RWPE1 (cell line): Measurements from ENCODE around the gene PDLIM4.

Source experiments
- CTCF ChIA-PET: fragments of 350-600 bp; sonication (Branson Sonifier 250); formaldehyde crosslinking; extraction: SDS; loops from one replicate; lab custom pipeline; 2021; lab: Yijun Ruan, JAX
- POLR2A ChIA-PET: fragments of 400-600 bp; formaldehyde crosslinking; extraction: SDS; loops from one replicate; lab custom pipeline; 2020; ENCODE audit warnings: antibody characterized with exemption; ENCODE audit not compliant: low non-redundant PET; lab: Yijun Ruan, JAX
- DNase-seq: peaks from one replicate; pipeline ENCODE4 v3.0.0; 2012; ENCODE audit warnings: low spot score
- H3K27ac ChIP-seq: fragments of 450-650 bp; 2 replicates; pipeline ENCODE4 v1.5.1; 2017
- TF ChIP-seq, protein P1 (sequence below): fragments of 450-650 bp; conservative IDR thresholded peaks from 2 replicates; pipeline ENCODE4 v1.5.1; 2017; ENCODE audit warnings: low read depth, mild to moderate bottlenecking

Gene PDLIM4

DNA sequence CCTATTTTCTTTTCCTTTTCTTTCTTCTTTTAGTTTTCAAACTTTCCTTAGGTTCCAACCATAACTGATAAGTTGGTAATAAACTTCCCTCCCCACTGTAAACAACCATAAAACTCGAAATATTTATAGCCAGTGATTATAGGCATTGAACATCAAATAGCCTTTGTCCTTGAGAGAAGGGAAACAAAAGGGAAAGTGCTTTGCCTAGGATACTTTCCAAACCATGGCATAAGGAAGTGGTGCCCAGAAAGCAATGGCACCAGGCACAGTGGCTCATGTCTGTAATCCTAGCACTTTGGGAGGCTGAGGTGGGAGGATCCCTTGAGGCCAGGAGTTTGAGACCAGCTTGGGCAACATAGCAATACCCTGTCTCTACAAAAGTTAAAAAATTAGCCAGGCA lies 11.9 kb upstream of the PDLIM4 start:
- DNase-seq, result no peak
- POLR2A ChIA-PET, result no interaction called here
- CTCF ChIA-PET, result interaction anchor here (0.6 kb wide), 1 partner anchor 27 kb away, joined by 3 read pairs; no protein-coding TSS in a partner anchor
- TF ChIP-seq, protein P1, sequence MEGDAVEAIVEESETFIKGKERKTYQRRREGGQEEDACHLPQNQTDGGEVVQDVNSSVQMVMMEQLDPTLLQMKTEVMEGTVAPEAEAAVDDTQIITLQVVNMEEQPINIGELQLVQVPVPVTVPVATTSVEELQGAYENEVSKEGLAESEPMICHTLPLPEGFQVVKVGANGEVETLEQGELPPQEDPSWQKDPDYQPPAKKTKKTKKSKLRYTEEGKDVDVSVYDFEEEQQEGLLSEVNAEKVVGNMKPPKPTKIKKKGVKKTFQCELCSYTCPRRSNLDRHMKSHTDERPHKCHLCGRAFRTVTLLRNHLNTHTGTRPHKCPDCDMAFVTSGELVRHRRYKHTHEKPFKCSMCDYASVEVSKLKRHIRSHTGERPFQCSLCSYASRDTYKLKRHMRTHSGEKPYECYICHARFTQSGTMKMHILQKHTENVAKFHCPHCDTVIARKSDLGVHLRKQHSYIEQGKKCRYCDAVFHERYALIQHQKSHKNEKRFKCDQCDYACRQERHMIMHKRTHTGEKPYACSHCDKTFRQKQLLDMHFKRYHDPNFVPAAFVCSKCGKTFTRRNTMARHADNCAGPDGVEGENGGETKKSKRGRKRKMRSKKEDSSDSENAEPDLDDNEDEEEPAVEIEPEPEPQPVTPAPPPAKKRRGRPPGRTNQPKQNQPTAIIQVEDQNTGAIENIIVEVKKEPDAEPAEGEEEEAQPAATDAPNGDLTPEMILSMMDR, result no peak
- no peak overlapping the region for H3K27ac ChIP-seq

DNA sequence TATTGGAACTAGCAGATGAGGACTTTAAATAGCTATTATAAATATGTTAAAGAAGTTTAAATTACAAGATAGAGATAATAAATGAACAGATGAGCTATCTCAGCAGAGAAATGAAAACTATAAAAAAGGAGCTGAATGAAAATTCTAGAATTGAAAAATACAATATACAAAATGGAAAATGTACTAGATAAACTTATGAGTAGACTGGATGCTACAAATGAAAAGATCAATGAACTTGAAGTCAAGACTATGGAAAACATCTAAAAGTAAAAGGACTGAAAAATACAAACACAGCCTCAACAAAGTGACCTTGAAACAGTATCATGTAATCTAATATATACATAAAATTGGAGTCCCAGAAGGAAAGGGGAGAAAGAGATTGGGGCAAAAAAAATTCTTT lies 10.7 kb upstream of the PDLIM4 start:
- POLR2A ChIA-PET, result no interaction called here
- TF ChIP-seq, protein P1, result no peak
- CTCF ChIA-PET, result interaction anchor here (0.6 to 1.1 kb wide), 4 partner anchors 9 to 29 kb away, joined by 3 to 8 read pairs (median 3); no protein-coding TSS in a partner anchor
- no peak overlapping the region for H3K27ac ChIP-seq
- DNase-seq, result no peak

DNA sequence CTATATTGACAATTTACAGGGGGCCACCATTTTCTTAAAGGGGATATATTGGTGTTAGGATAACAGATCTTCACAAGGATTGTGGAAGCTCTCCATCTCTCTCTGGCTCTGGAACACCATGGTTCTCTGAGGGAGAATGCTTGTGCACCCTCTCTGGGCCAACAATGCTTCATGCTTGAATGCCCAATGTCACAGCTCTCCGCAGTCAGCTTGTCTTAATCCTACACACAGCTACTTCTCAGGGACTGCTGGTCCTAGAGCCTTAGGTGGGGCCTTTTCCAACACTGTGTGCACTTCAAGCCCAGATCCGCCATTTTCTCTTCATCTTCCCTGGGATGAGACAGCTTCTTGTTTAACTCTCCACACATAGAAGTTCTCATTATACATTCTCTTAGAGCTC lies 6.9 kb upstream of the PDLIM4 start:
- no peak for DNase-seq
- POLR2A ChIA-PET, result interaction anchor here (0.7 kb wide), 1 partner anchor 23 kb away, joined by 3 read pairs; the partner anchor contains the start of gene P4HA2
- CTCF ChIA-PET, result interaction anchor here (0.6 to 1.5 kb wide), 3 partner anchors 13 to 30 kb away, joined by 3 to 12 read pairs (median 4); no protein-coding TSS in a partner anchor
- H3K27ac ChIP-seq, result no peak overlapping the region
- TF ChIP-seq, protein P1, result no peak

DNA sequence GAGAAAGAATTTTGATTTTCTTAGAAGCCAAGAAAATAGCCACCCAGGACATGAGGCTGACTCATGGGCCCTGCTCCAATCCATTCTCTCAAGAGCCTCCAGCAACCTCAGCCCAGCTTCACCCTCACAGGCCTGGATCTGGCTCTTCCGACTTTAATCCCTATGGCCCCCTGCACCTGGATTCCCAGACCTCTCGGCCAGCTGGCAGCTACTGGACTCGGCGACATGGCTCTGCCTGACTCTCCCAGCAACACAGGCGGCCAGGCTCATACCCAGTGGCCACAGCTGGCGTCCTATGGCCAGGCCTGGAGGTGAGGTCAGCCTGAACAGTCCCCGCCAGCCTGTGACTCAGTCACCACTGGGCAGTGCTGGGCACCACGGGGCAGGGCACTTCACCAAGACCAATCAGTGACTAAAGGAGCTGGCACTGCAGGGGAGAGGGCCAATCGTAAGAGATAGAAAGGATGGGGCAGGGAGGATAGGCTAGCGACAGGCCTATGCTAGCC lies 6.2 kb upstream of the PDLIM4 start:
- TF ChIP-seq, protein P1, result no peak
- H3K27ac ChIP-seq, result peak overlapping the region; percentile 28; the same call in 1 of the 2 replicates
- ChIA-PET CTCF (interaction anchor here (0.7 to 1.5 kb wide), 2 partner anchors 14 to 21 kb away, joined by 4 to 12 read pairs; no protein-coding TSS in a partner anchor), POLR2A (interaction anchor here (0.7 kb wide), 1 partner anchor 24 kb away, joined by 3 read pairs; the partner anchor contains the start of gene P4HA2)
- DNase-seq, result no peak

DNA sequence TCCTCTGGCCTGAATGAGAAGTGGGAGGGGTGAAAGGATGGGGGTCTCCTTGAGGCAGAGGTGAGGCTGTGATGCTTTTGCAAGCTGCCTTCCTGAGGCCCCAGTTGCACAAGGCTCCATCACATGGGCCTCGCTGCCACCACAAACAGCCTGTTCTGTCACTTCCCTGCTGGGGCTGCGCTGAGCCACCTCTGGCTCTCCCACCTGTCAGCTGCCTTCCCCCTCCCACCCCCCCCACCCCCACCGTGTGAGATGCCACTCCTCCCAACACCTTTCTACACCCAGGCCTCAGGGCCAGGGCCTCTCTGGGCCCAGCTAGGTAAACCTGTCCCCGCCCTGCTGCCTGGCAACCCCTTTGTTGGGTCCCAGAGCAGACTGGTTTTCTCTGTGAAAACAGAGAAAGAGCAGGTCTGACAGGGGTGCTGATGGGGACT lies 4.5 kb upstream of the PDLIM4 start:
- TF ChIP-seq, protein P1, result no peak
- DNase-seq, result no peak
- ChIA-PET POLR2A (interaction anchor here (0.6 kb wide), 1 partner anchor 84 kb away, joined by 13 read pairs; no protein-coding TSS in a partner anchor), CTCF (interaction anchor here (0.6 to 2.9 kb wide), 4 partner anchors 15 to 238 kb away, joined by 3 to 12 read pairs (median 4); partner anchors contain the start of gene P4HA2)
- peak overlapping the region; percentile 75; the same call in 1 of the 2 replicates for H3K27ac ChIP-seq

DNA sequence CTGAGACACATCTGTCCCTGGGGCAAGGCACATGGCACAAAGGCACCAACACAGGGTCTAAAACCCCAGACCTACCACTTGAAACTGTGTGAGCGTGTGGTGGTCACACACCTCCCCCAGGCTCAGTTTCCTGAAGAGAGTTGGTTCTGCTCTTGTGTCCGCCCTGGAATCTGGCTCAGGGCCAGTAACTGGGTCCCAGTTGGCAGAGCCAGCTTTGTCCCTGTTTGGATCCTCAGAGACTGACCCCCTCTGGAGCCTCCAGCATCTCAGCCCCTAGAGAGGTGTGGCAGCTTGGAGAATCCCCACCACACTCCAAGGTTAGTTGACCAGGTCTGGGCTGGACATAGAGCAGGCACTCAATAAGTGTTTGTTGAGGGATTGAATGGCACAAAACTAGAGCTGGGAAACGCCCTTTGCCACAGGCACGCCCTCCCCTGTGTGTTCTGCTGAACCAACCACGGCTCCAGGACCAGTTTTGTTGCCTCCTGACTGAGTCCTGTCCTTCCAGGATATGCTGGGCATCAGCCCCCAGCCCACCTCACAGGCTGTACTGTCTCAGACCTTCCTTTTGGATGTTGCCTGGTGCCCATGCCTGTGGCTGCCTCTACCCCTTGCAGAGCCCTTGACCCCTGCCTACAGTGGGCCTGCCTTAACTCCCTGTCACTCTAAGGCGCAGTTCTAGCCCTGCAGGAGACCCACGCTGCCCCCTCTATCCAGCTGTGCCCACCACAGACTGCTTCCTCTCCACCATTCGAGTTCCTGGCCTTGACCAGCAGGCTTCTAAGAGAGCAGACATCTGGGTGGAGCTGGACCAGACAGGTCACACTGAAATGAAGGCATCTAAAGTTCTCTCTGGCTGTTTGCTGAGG lies 3.8 kb upstream of the PDLIM4 start:
- TF ChIP-seq, protein P1, result no peak
- ChIA-PET POLR2A (interaction anchor here (0.6 to 1.0 kb wide), 2 partner anchors 26 to 84 kb away, joined by 3 to 13 read pairs; partner anchors contain the start of gene P4HA2), CTCF (interaction anchor here (0.5 to 2.9 kb wide), 6 partner anchors 16 to 252 kb away, joined by 3 to 12 read pairs (median 3); no protein-coding TSS in a partner anchor)
- no peak for DNase-seq
- peak overlapping the region; percentile 75 for H3K27ac ChIP-seq
